Stomach (tissue), 9 donors: ENCODE results near the gene GPR17. TPM values are rescaled to one million over a fixed set of nuclear protein-coding genes. Genes with fewer than 3 reads are reported as not detected.
A peak's percentile ranks its signal among the peaks of the same experiment; 100 is the strongest.

Experiments
- DNase-seq, 2 donors: peaks; one replicate each; pipeline versions ENCODE4 v3.0.0 to v3.0.0-alpha.2; 2013 to 2019
- H3K27ac ChIP-seq, 5 donors: fragments of 200-600 bp in 4 of 5; sonication (generic) in 4 of 5; one replicate each; pipeline ENCODE4 v1.5.1; 2013 to 2019; ENCODE audit warnings: mild to moderate bottlenecking in 1 of 5, moderate library complexity in 1 of 5
- H3K27me3 ChIP-seq, 3 donors: fragments of 200-600 bp; sonication (generic); one replicate each; pipeline ENCODE4 v1.5.1; 2017 to 2019; ENCODE audit warnings: mixed run types in 1 of 3
- H3K36me3 ChIP-seq, 4 donors: fragments of 200-600 bp; sonication (generic); 1 replicate in 3 of 4; 2 replicates in 1 of 4; pipeline ENCODE4 v1.5.1; 2016 to 2019
- H3K4me1 ChIP-seq, 4 donors: fragments of 200-600 bp; sonication (generic); one replicate each; pipeline ENCODE4 v1.5.1; 2016 to 2019
- H3K4me3 ChIP-seq, 4 donors: fragments of 200-600 bp; sonication (generic) in 3 of 4; one replicate each; pipeline ENCODE4 v1.5.1; 2016 to 2019; ENCODE audit warnings: mild to moderate bottlenecking in 1 of 4
- H3K9me3 ChIP-seq, 4 donors: fragments of 200-600 bp; sonication (generic); one replicate each; pipeline ENCODE4 v1.5.1; 2016 to 2019
- EP300 ChIP-seq: sonication (generic); formaldehyde crosslinking; IDR thresholded peaks from one replicate; pipeline ENCODE4 v1.6.1; 2017; ENCODE audit warnings: antibody characterized with exemption
- POLR2A ChIP-seq, 4 donors: fragments of 450-650 bp; IDR thresholded peaks; one replicate each; pipeline ENCODE4 v1.6.1; 2016; ENCODE audit warnings: antibody characterized with exemption in 4 of 4, control low read depth in 2 of 4, mild to moderate bottlenecking in 1 of 4, moderate library complexity in 1 of 4
- POLR2AphosphoS5 ChIP-seq, 3 donors: sonication (generic); formaldehyde crosslinking; IDR thresholded peaks; one replicate each; pipeline ENCODE4 v1.6.1; 2016; ENCODE audit warnings: antibody characterized with exemption in 3 of 3
- WGBS, 5 donors: extraction: QIAGEN DNeasy Blood & Tissue Kit in 3 of 5; methylation state at CpG; one replicate each; pipeline versions ENCODE4 v1.1.5 to v1.1.7; 2013 to 2018; 5-methylcytosine and 5-hydroxymethylcytosine counted together
- intact Hi-C: fragments of 100-400 bp; cut with DNase I; formaldehyde crosslinking; loops from one replicate; pipeline ENCODE4 v1.15.1; 2023; ENCODE audit warnings: low total_unique reads
- polyA plus RNA-seq, 3 donors: library from polyadenylated mRNA; stranded (reverse); fragments of 200-250 nt; gene quantifications; one replicate each; pipeline ENCODE4 v1.2.3, GENCODE V29; 2013
- total RNA-seq, 5 donors: library from RNA; depleted of rRNA; stranded (reverse); fragments of >200 nt; gene quantifications; one replicate each; pipeline versions ENCODE4 v1.1.0 to v1.2.3, GENCODE V29; 2014 to 2016
- TF ChIP-seq, protein P1 (sequence below), 7 experiments: fragments of 450-650 bp in 4 of 7; fragments of 200-600 bp in 3 of 7; sonication (generic) in 3 of 7; IDR thresholded peaks; one replicate each; pipeline ENCODE4 v1.5.1; 2016 to 2019; ENCODE audit warnings: antibody characterized with exemption in 7 of 7, control low read depth in 2 of 7, mild to moderate bottlenecking in 1 of 7
- donor health status: healthy with polysubstance abuse.
- donor health status: Bipolar disorder and iron deficiency.
- donor health status: healthy.

GPR17 gene
- total and polyA plus RNA-seq, 8 donors = 0.19 to 0.61 (median 0.25) TPM; not detected in 5

DNA sequence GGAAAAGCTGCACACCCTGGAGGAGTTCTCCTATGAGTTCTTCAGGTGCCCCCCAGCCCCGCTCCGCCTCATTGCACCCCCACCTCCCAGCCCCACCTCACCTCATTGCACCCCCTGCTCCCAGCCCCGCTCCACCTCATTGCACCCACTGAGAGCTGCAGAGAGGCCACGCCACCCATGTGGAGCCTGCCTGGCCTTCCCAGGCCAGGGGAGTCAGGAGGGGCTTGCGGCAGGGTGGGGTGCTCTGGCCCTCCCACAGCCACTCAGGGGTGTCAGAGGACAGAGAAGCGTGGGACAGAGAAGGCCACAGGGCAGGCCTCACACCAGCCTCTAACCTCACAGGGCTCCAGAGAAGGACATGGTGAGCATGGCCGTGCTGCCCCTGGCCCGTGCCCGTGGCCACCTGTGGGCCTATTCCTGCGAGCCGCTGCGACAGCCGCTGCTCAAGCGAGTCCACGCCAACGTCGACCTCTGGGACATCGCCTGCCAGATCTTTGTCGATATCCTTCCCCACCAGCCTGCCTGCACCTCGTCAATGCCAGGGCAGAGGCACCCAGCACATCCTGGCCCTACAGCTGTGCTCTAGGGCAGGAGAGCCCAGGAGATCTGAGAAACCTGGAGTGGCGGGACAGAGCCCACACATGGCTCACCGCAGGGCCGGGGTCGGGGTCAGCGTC lies 15.0 kb upstream of the GPR17 start:
- H3K9me3 ChIP-seq = no peaks in the 10 kb centered on the region
- H3K4me1 ChIP-seq = peaks cover 0 to 41% (median 26%) of the 10 kb centered on the region in 4 donors
- TF ChIP-seq POLR2AphosphoS5 (IDR thresholded peaks at IDR 0.05) (no peak), POLR2A (IDR thresholded peaks at IDR 0.05) (no peak), EP300 (no peak)
- TF ChIP-seq, protein P1, sequence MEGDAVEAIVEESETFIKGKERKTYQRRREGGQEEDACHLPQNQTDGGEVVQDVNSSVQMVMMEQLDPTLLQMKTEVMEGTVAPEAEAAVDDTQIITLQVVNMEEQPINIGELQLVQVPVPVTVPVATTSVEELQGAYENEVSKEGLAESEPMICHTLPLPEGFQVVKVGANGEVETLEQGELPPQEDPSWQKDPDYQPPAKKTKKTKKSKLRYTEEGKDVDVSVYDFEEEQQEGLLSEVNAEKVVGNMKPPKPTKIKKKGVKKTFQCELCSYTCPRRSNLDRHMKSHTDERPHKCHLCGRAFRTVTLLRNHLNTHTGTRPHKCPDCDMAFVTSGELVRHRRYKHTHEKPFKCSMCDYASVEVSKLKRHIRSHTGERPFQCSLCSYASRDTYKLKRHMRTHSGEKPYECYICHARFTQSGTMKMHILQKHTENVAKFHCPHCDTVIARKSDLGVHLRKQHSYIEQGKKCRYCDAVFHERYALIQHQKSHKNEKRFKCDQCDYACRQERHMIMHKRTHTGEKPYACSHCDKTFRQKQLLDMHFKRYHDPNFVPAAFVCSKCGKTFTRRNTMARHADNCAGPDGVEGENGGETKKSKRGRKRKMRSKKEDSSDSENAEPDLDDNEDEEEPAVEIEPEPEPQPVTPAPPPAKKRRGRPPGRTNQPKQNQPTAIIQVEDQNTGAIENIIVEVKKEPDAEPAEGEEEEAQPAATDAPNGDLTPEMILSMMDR (IDR thresholded peaks at IDR 0.05) = no peak
- H3K36me3 ChIP-seq = no peaks in the 10 kb centered on the region
- DNase-seq = no peak
- H3K27ac ChIP-seq = peak overlapping the region in 1 of 5 donors; percentile 90
- peaks cover 0 to 11% (median 0%) of the 10 kb centered on the region in 3 donors for H3K27me3 ChIP-seq
- 82 to 95% (median 91%) methylated on average over 13 to 25 of the region's 25 CpGs for WGBS, 5 donors
- no peak overlapping the region for H3K4me3 ChIP-seq
- intact Hi-C loops = no loop called here

- intact Hi-C loops = no loop called here
- Histone ChIP-seq H3K27ac (peak overlapping the region in 1 of 5 donors; percentile 90), H3K27me3 (peaks cover 0 to 5% (median 0%) of the 10 kb centered on the region in 3 donors), H3K9me3 (no peaks in the 10 kb centered on the region), H3K4me1 (peaks cover 0 to 46% (median 28%) of the 10 kb centered on the region in 4 donors), H3K36me3 (no peaks in the 10 kb centered on the region), H3K4me3 (no peak overlapping the region)
- TF ChIP-seq EP300 (no peak), POLR2A (IDR thresholded peaks at IDR 0.05) (no peak), POLR2AphosphoS5 (IDR thresholded peaks at IDR 0.05) (no peak)
- TF ChIP-seq, protein P1 (IDR thresholded peaks at IDR 0.05) = no peak
- WGBS, 5 donors = 82 to 89% (median 88%) methylated on average over 8 to 16 of the region's 16 CpGs
- DNase-seq = no peak
Observed at GRCh38 chr2:127631541-127631996, 14.4 kb upstream of the GPR17 start.

DNA sequence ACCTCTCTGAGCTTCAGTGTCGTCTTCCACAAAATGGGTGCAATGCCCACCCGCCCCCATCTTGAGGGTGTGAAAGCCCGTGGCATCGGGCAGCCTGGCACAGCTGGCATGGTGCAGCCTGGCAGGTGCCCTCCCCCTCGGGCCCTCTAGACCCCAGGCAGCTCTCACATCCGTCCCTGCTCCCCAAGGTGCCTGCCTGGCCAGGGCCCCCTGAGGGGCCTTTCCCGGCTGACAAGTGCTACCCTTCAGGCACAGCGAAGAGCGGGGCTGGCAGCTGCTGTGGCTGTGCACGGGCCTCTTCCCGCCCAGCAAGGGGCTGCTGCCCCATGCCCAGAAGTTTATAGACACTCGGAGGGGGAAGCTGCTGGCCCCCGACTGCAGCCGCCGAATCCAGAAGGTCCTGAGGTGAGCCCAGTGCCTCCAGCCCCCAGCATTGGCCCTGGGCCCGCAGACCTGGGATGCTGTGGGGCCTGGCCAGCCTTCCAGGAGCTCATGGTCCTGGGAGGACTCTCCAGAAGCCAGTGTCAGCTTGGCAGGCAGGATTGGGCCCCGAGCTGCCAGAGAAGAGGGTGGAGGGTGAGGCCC lies 13.9 kb upstream of the GPR17 start:
- H3K27ac ChIP-seq = peak overlapping the region in 1 of 5 donors; percentile 90
- TF ChIP-seq, protein P1 (IDR thresholded peaks at IDR 0.05) = no peak
- TF ChIP-seq POLR2A (IDR thresholded peaks at IDR 0.05) = no peak
- TF ChIP-seq EP300 = no peak
- TF ChIP-seq POLR2AphosphoS5 (IDR thresholded peaks at IDR 0.05) = no peak
- intact Hi-C loops = no loop called here
- no peaks in the 10 kb centered on the region for H3K9me3 ChIP-seq
- WGBS, 5 donors = 70 to 90% (median 84%) methylated on average over 14 to 17 of the region's 17 CpGs
- peaks cover 0 to under 1% (median 0%) of the 10 kb centered on the region in 3 donors for H3K27me3 ChIP-seq
- DNase-seq = peak in 1 of 2 donors; percentile 8
- H3K36me3 ChIP-seq = no peaks in the 10 kb centered on the region
- H3K4me1 ChIP-seq = peaks cover 2 to 52% (median 32%) of the 10 kb centered on the region in 4 donors
- H3K4me3 ChIP-seq = no peak overlapping the region

DNA sequence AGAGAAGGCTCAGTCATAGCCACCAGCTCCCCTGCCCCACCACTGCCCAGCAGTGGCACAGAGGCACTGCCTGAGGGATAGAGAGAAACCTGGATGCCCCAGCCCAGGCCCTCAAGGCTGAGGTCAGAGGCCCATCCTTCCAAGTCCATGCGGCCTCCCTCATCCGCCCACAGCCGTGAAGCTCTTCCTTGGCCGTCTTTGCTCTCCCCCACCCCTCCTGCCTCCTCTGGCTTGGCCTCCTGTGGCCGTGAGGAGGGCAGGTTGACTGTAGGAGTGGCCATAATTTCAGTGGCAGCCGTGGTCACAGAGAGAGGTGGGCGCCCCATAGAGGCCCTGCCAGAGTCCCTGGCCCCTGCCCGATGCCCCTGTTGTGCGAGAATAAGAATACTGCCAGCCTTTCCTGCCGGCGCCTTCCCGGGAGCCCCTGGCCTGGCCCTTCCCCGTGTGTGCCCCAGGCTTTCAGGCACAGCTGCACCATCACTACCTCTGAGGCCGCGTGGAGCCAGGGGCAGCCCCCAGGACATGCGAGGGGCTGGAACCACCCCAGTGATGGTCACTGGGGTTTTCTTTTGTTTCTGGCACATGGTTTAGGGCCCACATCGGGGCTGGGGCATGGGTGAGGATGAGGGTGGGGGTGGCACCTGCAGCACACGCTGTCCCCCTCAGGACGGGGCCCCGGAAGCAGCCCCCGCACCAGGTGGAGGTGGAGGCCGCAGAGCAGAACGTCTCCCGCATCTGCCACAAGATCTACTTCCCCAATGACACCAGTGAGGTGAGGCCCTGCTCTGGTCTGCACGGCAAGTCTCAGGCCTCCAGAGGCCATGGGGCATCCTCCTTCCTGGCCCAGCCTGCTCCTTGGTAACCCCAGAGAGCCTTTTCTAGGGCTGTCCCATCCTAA lies 13.1 kb upstream of the GPR17 start:
- DNase-seq = no peak
- no peaks in the 10 kb centered on the region for H3K36me3 ChIP-seq
- 74 to 88% (median 82%) methylated on average over 10 to 25 of the region's 25 CpGs for WGBS, 5 donors
- H3K27ac ChIP-seq = peak overlapping the region in 2 of 5 donors; percentile 10 to 90
- H3K4me3 ChIP-seq = no peak overlapping the region
- H3K4me1 ChIP-seq = peaks cover 10 to 59% (median 40%) of the 10 kb centered on the region in 4 donors
- TF ChIP-seq, protein P1 (IDR thresholded peaks at IDR 0.05) = no peak
- no peak for TF ChIP-seq POLR2A (IDR thresholded peaks at IDR 0.05)
- TF ChIP-seq EP300 = no peak
- TF ChIP-seq POLR2AphosphoS5 (IDR thresholded peaks at IDR 0.05) = no peak
- intact Hi-C loops = no loop called here
- no peaks in the 10 kb centered on the region for H3K27me3 ChIP-seq
- H3K9me3 ChIP-seq = no peaks in the 10 kb centered on the region
